Ishikawa (cell line): ENCODE measurements around the gene WNT6.

Experiments
- CEBPB ChIP-seq: IDR thresholded peaks from 2 replicates; pipeline ENCODE4 v1.6.1; 2012
- CREB1 ChIP-seq: IDR thresholded peaks from 2 replicates; pipeline ENCODE4 v1.6.1; 2012; ENCODE audit warnings: low read depth
- EGR1 ChIP-seq: IDR thresholded peaks from 2 replicates; pipeline ENCODE4 v1.6.1; 2012
- EP300 ChIP-seq: IDR thresholded peaks from 2 replicates; pipeline ENCODE4 v1.6.1; 2012; ENCODE audit warnings: borderline replicate concordance
- FOXM1 ChIP-seq: IDR thresholded peaks from 2 replicates; pipeline ENCODE4 v1.6.1; 2012; ENCODE audit warnings: low read depth, borderline replicate concordance
- MAX ChIP-seq: IDR thresholded peaks from 2 replicates; pipeline ENCODE4 v1.6.1; 2012
- NFIC ChIP-seq: IDR thresholded peaks from 2 replicates; pipeline ENCODE4 v1.6.1; 2012
- RAD21 ChIP-seq: IDR thresholded peaks from 2 replicates; pipeline ENCODE4 v1.6.1; 2012; ENCODE audit warnings: low read depth
- REST ChIP-seq: IDR thresholded peaks from 2 replicates; pipeline ENCODE4 v1.6.1; 2012; ENCODE audit warnings: low read depth, mild to moderate bottlenecking
- TAF1 ChIP-seq: IDR thresholded peaks from 2 replicates; pipeline ENCODE4 v1.6.1; 2012; ENCODE audit warnings: low read depth, mild to moderate bottlenecking
- TCF12 ChIP-seq: IDR thresholded peaks from 2 replicates; pipeline ENCODE4 v1.6.1; 2012; ENCODE audit warnings: low read depth
- USF1 ChIP-seq: IDR thresholded peaks from 2 replicates; pipeline ENCODE4 v1.6.1; 2012
- YY1 ChIP-seq: IDR thresholded peaks from 2 replicates; pipeline ENCODE4 v1.6.1; 2012; ENCODE audit warnings: low read depth
- ZBTB7A ChIP-seq: IDR thresholded peaks from 2 replicates; pipeline ENCODE4 v1.6.1; 2012; ENCODE audit warnings: low read depth

- TF ChIP-seq MAX (no peak), FOXM1 (no peak), EP300 (no peak), CREB1 (no peak), RAD21 (no peak), TAF1 (no peak), REST (no peak), ZBTB7A (no peak), NFIC (no peak), TCF12 (no peak), USF1 (no peak), CEBPB (no peak), EGR1 (no peak), YY1 (no peak)
Measured at GRCh38 chr2:218871345-218872302, 12.0 kb downstream of the WNT6 start.
